Stimulated activated CD4-positive, alpha-beta T cell treated with anti-CD3 and anti-CD28 coated beads, Interleukin-1b, Interleukin-23, amount 100 ng/mL, for 24 hours (primary cell): Measurements from ENCODE around the gene ZKSCAN5.
"Not testable (repeated sequence)": the region's sequence is repeated elsewhere in the genome, so short reads cannot be mapped to it uniquely, and the experiment has no call there.

ENCODE experiments used
- DNase-seq, 4 experiments: peaks; one replicate each; pipeline ENCODE4 v3.0.0-alpha.2; 2020; ENCODE audit warnings: low read depth in 4 of 4, low spot score in 1 of 4

The ZKSCAN5 gene

GRCh38 chr7:99580778-99581332 lies 76.4 kb downstream of the ZKSCAN5 start:
- DNase-seq: not testable (repeated sequence)
